KMS-11 (cell line): ENCODE data around the gene C11orf68.
A peak's percentile ranks its signal among the peaks of the same experiment; 100 is the strongest.

Experiments
- H2AFZ ChIP-seq: fragments of 200-600 bp; sonication (generic); 2 replicates; pipeline ENCODE4 v1.6.1; 2016; ENCODE audit warnings: antibody characterized with exemption, mixed run types, low read depth
- H3K27ac ChIP-seq: fragments of 200-600 bp; sonication (generic); 2 replicates; pipeline ENCODE4 v1.6.1; 2016; ENCODE audit warnings: mild to moderate bottlenecking, mixed run types
- H3K27me3 ChIP-seq: fragments of 200-600 bp; sonication (generic); 2 replicates; pipeline ENCODE4 v1.6.1; 2017; ENCODE audit warnings: mild to moderate bottlenecking, low read depth, mixed run types, moderate library complexity; ENCODE audit not compliant: insufficient read depth
- H3K36me3 ChIP-seq: fragments of 200-600 bp; sonication (generic); 2 replicates; pipeline ENCODE4 v1.6.1; 2017; ENCODE audit warnings: mild to moderate bottlenecking, mixed run types; ENCODE audit not compliant: insufficient read depth
- H3K4me1 ChIP-seq: fragments of 200-600 bp; sonication (generic); 2 replicates; pipeline ENCODE4 v1.6.1; 2016; ENCODE audit warnings: mild to moderate bottlenecking, low read depth, mixed run types; ENCODE audit not compliant: poor library complexity, severe bottlenecking
- H3K4me2 ChIP-seq: fragments of 200-600 bp; sonication (generic); 2 replicates; pipeline ENCODE4 v1.7.0; 2016; ENCODE audit warnings: mild to moderate bottlenecking, mixed run types
- H3K4me3 ChIP-seq: fragments of 200-600 bp; sonication (generic); IDR thresholded peaks from 2 replicates; pipeline ENCODE4 v1.6.1; 2017; ENCODE audit warnings: low read depth, low read length, mixed read lengths; ENCODE audit not compliant: insufficient read depth
- H3K79me2 ChIP-seq: fragments of 200-600 bp; sonication (generic); 2 replicates; pipeline ENCODE4 v1.6.1; 2016; ENCODE audit warnings: low read depth, mixed run types; ENCODE audit not compliant: insufficient read depth
- H3K9ac ChIP-seq: fragments of 200-600 bp; sonication (generic); 2 replicates; pipeline ENCODE4 v1.6.1; 2016; ENCODE audit warnings: mild to moderate bottlenecking, mixed run types
- H4K20me1 ChIP-seq: fragments of 200-600 bp; sonication (generic); 2 replicates; pipeline ENCODE4 v1.6.1; 2016; ENCODE audit warnings: mild to moderate bottlenecking, mixed run types; ENCODE audit not compliant: insufficient read depth
- CTCF ChIP-seq: fragments of 200-600 bp; sonication (generic); conservative IDR thresholded peaks from 2 replicates; pipeline ENCODE4 v1.6.1; 2017; ENCODE audit warnings: low read depth, mild to moderate bottlenecking, antibody characterized with exemption, low read length, moderate library complexity, mixed read lengths

Gene C11orf68

GRCh38 chr11:65886826-65887722 is 31.8 kb downstream of the C11orf68 start:
- no peaks in the 10 kb centered on the region for H3K36me3 ChIP-seq
- no peak overlapping the region for H3K4me3 ChIP-seq
- H3K27me3 ChIP-seq = no peaks in the 10 kb centered on the region
- no peaks in the 10 kb centered on the region for H4K20me1 ChIP-seq
- H3K4me1 ChIP-seq = peaks cover 42% of the 10 kb centered on the region
- H3K4me2 ChIP-seq = peak overlapping the region; percentile 98
- TF ChIP-seq CTCF = no peak
- H2AFZ ChIP-seq = peak overlapping the region; percentile 89; the same call in 1 of the 2 replicates
- H3K9ac ChIP-seq = peak overlapping the region; percentile 32; the same call in 1 of the 2 replicates
- peak overlapping the region; percentile 39; the same call in 1 of the 2 replicates for H3K27ac ChIP-seq
- peaks cover 23% of the 10 kb centered on the region for H3K79me2 ChIP-seq

- Histone ChIP-seq H3K9ac (no peak overlapping the region), H3K79me2 (peaks cover 12% of the 10 kb centered on the region), H3K36me3 (no peaks in the 10 kb centered on the region), H3K4me3 (no peak overlapping the region), H3K27ac (no peak overlapping the region), H3K4me2 (no peak overlapping the region), H2AFZ (no peak overlapping the region), H4K20me1 (no peaks in the 10 kb centered on the region), H3K4me1 (peaks cover 40% of the 10 kb centered on the region), H3K27me3 (no peaks in the 10 kb centered on the region)
- no peak for TF ChIP-seq CTCF
These were observed 32.9 kb downstream of the C11orf68 start for GRCh38 chr11:65885808-65886536.

- Histone ChIP-seq H3K9ac (no peak overlapping the region), H3K4me3 (no peak overlapping the region), H3K79me2 (peaks cover 7% of the 10 kb centered on the region; the same call in 1 of the 2 replicates), H3K36me3 (no peaks in the 10 kb centered on the region), H3K27ac (no peak overlapping the region), H3K4me1 (peaks cover 40% of the 10 kb centered on the region), H2AFZ (no peak overlapping the region), H3K4me2 (peak overlapping the region; percentile 17; the same call in 1 of the 2 replicates), H4K20me1 (no peaks in the 10 kb centered on the region), H3K27me3 (no peaks in the 10 kb centered on the region)
- no peak for TF ChIP-seq CTCF
These were observed 33.6 kb downstream of the C11orf68 start for GRCh38 chr11:65885231-65885630.

- H4K20me1 ChIP-seq = no peaks in the 10 kb centered on the region
- no peak overlapping the region for H3K9ac ChIP-seq
- peaks cover 7% of the 10 kb centered on the region; the same call in 1 of the 2 replicates for H3K79me2 ChIP-seq
- H3K27ac ChIP-seq = no peak overlapping the region
- peak overlapping the region; percentile 17; the same call in 1 of the 2 replicates for H3K4me2 ChIP-seq
- H3K36me3 ChIP-seq = no peaks in the 10 kb centered on the region
- H2AFZ ChIP-seq = no peak overlapping the region
- no peak overlapping the region for H3K4me3 ChIP-seq
- TF ChIP-seq CTCF = peak; percentile 97
- no peaks in the 10 kb centered on the region for H3K27me3 ChIP-seq
- H3K4me1 ChIP-seq = peaks cover 34% of the 10 kb centered on the region
These were observed 34.2 kb downstream of the C11orf68 start for GRCh38 chr11:65884716-65885092.
